GM13976 (cell line): ENCODE measurements around the gene MTSS2.

Experiments used
- DNase-seq: peaks from one replicate; pipeline ENCODE4 v3.0.0; 2012; ENCODE audit warnings: low spot score
- in situ Hi-C: fragments of 300-500 bp; cut with MboI; formaldehyde crosslinking; loops from one replicate; pipeline ENCODE4 v1.12.0; 2022; ENCODE audit warnings: low sequenced_read_pairs, mixed read lengths, inconsistent platforms; ENCODE audit not compliant: unreplicated experiment
- TF ChIP-seq, protein P1 (sequence below): IDR thresholded peaks from 2 replicates; pipeline ENCODE4 v1.5.1; 2012; ENCODE audit warnings: borderline replicate concordance, mild to moderate bottlenecking; ENCODE audit not compliant: insufficient read depth; ENCODE audit errors: extremely low read depth, missing control alignments, control extremely low read depth

Gene MTSS2

DNA sequence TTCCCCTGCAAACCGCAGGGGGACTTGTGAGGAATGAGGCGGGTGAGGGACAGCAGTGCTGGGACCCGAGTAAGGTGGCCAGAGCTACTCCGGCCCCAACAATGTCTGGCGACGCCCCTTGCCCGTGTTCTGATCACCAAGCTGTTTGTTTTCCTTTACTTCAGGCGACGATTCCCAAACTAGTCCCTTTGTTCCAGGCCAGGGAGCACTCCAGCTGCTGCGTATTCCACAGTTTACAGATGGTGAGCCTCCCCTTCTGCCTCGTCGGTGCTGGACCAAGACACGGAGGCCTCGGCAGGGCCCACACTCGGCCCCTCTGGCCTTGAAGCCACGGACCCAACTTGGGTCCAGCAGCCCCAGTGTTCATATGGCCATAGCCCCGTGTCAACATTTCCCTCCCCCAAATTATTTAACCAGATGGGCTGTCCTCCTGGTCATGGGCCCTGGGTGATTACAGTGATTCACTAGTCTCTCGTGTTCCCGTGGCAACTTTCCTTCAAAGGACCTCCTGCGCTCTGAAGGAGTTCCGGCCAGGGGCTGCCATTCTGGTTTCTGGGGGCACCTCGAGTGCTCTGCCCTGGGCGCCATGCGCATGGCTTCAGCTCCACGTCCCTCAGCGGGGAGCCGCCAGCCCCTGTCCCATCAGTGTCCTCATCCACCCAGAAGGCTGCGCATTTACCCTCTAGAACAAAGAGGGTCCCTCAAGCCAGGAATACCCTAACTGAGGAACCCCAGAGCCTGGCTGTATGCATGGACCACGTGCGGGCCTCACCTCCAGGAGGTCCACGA lies 24.8 kb upstream of the MTSS2 start:
- TF ChIP-seq, protein P1, sequence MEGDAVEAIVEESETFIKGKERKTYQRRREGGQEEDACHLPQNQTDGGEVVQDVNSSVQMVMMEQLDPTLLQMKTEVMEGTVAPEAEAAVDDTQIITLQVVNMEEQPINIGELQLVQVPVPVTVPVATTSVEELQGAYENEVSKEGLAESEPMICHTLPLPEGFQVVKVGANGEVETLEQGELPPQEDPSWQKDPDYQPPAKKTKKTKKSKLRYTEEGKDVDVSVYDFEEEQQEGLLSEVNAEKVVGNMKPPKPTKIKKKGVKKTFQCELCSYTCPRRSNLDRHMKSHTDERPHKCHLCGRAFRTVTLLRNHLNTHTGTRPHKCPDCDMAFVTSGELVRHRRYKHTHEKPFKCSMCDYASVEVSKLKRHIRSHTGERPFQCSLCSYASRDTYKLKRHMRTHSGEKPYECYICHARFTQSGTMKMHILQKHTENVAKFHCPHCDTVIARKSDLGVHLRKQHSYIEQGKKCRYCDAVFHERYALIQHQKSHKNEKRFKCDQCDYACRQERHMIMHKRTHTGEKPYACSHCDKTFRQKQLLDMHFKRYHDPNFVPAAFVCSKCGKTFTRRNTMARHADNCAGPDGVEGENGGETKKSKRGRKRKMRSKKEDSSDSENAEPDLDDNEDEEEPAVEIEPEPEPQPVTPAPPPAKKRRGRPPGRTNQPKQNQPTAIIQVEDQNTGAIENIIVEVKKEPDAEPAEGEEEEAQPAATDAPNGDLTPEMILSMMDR = no peak
- no peak for DNase-seq
- in situ Hi-C loops = no loop called here

DNA sequence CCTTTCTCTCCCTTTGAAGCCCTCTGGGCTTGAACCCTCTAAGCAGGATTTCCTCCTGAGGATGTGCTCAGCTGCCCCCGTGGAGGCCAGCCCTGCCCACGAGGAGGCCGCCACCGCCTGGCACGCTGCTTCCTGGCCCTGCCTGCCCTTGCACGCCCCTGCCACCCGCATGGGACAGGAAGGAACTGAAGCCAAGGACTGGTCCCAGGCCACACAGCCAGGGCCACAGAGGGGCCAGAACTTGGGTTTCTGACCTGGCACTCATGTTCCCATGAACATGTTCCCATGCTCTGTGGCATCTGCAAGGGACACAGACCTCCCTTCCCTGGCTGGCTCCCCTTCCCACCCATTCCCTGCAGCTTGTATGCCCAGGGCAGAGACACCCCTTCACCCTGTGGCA lies 24.1 kb upstream of the MTSS2 start:
- DNase-seq = no peak
- in situ Hi-C loops = no loop called here
- TF ChIP-seq, protein P1 = no peak

DNA sequence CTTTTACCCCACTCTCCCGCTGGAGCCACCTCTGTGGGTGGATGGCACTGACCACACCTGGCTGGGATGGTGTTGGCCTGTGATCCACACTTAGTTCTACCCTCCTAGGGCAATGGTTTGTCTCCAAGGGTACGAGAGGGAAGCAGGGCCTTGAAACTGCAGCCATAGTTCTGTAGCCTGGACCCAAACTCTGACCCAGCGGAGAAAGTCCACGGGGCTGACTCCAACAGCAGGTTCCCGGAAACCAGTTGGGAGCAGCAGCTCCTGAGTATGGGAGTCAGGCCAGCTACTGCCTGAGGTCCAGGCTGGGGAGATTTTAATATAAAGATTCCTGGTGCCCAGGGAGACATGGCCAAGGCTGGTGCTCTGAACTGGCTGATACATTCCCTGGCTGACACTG lies 23.6 kb upstream of the MTSS2 start:
- in situ Hi-C loops = no loop called here
- DNase-seq = no peak
- TF ChIP-seq, protein P1 = no peak

DNA sequence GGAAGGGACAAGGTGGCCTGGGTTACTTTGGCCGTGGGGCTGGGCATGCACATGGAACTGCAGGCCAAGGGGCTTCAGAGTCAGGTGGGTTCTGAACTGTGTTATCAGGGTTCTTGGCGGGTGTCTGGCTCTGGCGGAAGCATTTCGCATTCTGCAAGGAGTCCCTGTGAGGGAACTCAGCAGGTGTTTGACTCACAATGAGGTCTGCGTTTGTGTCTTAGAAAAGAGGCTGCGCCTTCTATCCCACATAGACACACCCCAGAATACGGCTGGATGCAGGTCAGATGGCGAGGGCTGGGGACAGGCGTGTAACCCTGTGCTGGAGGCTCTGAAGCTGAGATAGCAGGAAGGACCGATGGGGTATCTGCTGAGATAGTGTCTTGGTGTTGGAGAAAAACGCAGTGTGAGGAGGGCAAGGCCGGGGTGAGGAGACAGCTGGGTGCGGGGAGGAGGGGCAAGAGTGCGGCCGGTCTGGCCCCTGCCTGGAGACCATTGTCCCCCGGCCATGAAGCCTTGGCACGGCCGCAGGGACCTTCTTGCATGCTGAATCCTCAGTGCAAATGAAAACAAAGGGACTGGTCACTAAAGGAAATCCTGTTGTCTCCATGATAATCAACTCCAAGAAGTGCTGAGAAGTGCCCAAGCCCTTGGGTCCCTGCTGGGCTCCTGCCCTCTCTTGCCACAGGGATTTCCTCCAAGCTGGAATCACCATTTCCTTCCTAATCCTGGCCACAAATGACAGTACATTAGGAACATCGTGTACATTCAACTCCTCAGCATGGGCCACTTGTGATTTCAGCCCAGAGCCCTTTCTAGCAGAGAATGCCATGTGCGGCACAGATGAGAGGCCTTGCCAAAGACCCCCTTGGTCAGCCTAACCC lies 22.8 kb upstream of the MTSS2 start:
- in situ Hi-C loops = no loop called here
- TF ChIP-seq, protein P1 = no peak

DNA sequence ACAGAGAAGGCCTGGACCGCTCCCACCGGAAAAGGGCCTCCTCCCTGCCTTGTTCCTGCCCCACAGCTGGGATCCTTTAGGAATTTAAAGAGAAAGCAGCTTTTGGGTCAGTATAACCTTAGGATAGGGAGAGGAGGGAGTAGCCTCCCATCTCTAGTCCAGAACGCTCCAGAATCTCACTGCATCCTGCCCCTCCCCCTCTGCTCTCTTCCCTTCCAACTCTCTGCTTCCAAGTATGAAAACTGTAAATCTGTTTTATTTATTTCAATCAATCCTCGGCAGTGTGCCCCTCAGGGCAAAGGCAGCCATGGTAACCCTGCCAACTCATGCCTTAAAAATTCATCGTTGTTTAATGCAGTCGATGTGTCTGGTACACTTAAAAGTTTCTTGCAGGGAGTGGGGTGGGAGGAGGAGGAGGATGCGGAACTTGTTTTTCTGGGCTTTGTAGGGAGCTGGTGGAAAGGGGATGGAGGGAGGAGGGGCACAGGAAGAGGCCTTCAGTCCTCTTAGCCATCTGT lies 21.2 kb upstream of the MTSS2 start:
- in situ Hi-C loops = no loop called here
- TF ChIP-seq, protein P1 = no peak
- no peak for DNase-seq

More for the DNA sequence above, 22.8 kb upstream of the MTSS2 start:
- no peak for DNase-seq

DNA sequence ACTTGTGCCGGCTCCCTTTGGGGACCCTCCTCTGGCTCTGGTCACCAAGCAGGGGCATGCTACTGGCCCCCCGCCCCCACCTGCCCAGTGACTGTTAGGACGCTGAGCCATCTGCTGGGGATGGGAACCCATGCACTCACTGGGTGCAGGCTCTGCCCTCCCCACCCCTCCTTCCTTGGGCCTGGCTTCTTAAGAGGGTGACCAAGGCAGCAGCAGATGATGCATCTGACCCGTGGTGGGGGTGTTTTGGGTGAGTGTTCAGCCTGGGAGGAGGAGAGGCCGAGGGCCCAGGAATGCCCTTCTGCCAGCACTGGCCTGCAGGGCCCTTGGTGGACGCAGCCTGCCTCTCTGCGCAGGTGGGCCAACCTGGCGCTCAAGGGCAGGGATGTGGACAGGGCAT lies 19.2 kb upstream of the MTSS2 start:
- TF ChIP-seq, protein P1 = no peak
- no peak for DNase-seq
- in situ Hi-C loops = no loop called here
